A549 treated with DMSO at 1 μM for 4 hours (cell line): ENCODE results near the gene ASIC5. TPM values are rescaled to one million over a fixed set of nuclear protein-coding genes. Genes with fewer than 3 reads are reported as not detected.

Experiments used
- total RNA-seq: library from RNA; stranded (reverse); fragments of 200-300 nt; extraction: Qiagen RNA extraction; gene quantifications from 5 replicates; pipeline ENCODE4 v1.2.3, GENCODE V29; 2022; ENCODE audit warnings: low read depth

ASIC5 gene
- not detected in 5 replicates for total RNA-seq

DNA sequence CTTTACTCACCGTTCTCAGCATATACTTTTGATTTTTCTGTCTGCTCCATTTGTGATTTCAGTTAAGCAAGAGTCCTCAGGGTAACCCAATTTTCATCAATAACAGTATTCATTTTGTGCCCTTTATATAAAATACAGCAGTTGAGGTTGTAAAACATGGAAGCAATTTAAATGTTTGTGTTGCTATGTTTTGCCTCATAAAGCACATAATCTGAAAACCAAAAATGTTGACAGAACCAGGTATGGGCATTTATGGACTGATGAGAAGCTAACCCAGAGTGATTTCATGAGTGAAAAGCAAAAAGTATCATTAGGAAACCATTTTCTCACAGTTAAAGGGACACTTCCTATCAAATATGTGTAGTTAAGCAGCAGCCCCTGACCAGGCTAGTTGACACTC lies at the start of gene ASIC5:
Gene ASIC5 (minus strand): TSS at position 101 of the 400 bp plus-strand sequence. CDS start 51 bp downstream, at position 50.

GRCh38 chr4:155903453-155903852 lies 37.4 kb upstream of the ASIC5 start, which contains the start of gene TDO2:
TSS of gene TDO2 (plus strand) at chr4:155903696. CDS start at chr4:155903759, 63 bp downstream.

Other genes starting within 250 kb of the ASIC5 start
- not detected in 5 replicates for gene GUCY1A1, start 199.4 kb downstream of the ASIC5 start, total RNA-seq
- 0.17 to 0.38 TPM (median 0.26 TPM) in 5 replicates for gene GUCY1B1, start 107.3 kb downstream of the ASIC5 start, total RNA-seq
- 0.28 to 1.2 TPM (median 0.91 TPM) in 5 replicates for gene TDO2, start 37.4 kb upstream of the ASIC5 start, total RNA-seq
- 0.87 to 1.1 TPM (median 0.88 TPM) in 5 replicates for gene CTSO, start 87.6 kb upstream of the ASIC5 start, total RNA-seq